ENCODE results near the gene WRNIP1. TPM values are rescaled to one million over a fixed set of nuclear protein-coding genes. Genes with fewer than 3 reads are reported as not detected.
A peak's percentile ranks its signal among the peaks of the same experiment; 100 is the strongest.

The WRNIP1 gene
- total RNA-seq = 34.0 to 36.1 TPM (median 34.6 TPM) in 3 replicates
- long read RNA-seq, transcript WRNIP1-204 (7 exons, 2,670 nt) = major isoform, 124 of 137 reads
- long read RNA-seq, transcript WRNIP1-203 (7 exons, 2,595 nt) = minor isoform, 6 of 137 reads
- long read RNA-seq, partial matches to known transcripts = 3 of 137 reads
- long read RNA-seq, other reads (novel, unspliced or antisense) = 4 of 137 reads

- peaks cover 41% of the 10 kb centered on the region for H3K4me1 Mint-ChIP-seq (ENCODE audit: low read depth)
- no peaks in the 10 kb centered on the region for H3K27me3 Mint-ChIP-seq (ENCODE audit: low read depth)
- peak; percentile 100 for DNase-seq (ENCODE audit: low spot score)
- TF ChIP-seq CTCF (IDR thresholded peaks at IDR 0.05) = peak; percentile 84
- H3K9me3 Mint-ChIP-seq (ENCODE audit: low read depth) = no peaks in the 10 kb centered on the region
- H3K27ac Mint-ChIP-seq (ENCODE audit: unreplicated experiment) = peak within 1 kb of the TSS; percentile 100
- peak within 1 kb of the TSS; percentile 93 for H3K4me3 Mint-ChIP-seq (ENCODE audit: unreplicated experiment)
- no peaks in the 10 kb centered on the region for H3K36me3 Mint-ChIP-seq (ENCODE audit: low read depth)
These were observed at the start of gene WRNIP1 for GRCh38 chr6:2765166-2765895. Gene WRNIP1 (plus strand): TSS chr6:2765393. CDS start chr6:2765623, 230 bp downstream.

GRCh38 chr6:2715737-2716136 is 49.5 kb upstream of the WRNIP1 start:
- H3K4me3 Mint-ChIP-seq (ENCODE audit: unreplicated experiment) = no peak overlapping the region
- peaks cover 3% of the 10 kb centered on the region for H3K36me3 Mint-ChIP-seq (ENCODE audit: low read depth)
- TF ChIP-seq CTCF (IDR thresholded peaks at IDR 0.05) = no peak
- no peaks in the 10 kb centered on the region for H3K27me3 Mint-ChIP-seq (ENCODE audit: low read depth)
- DNase-seq (ENCODE audit: low spot score) = no peak
- H3K9me3 Mint-ChIP-seq (ENCODE audit: low read depth) = peaks cover 14% of the 10 kb centered on the region
- H3K27ac Mint-ChIP-seq (ENCODE audit: unreplicated experiment) = no peak overlapping the region
- H3K4me1 Mint-ChIP-seq (ENCODE audit: low read depth) = peaks cover 22% of the 10 kb centered on the region

DNA sequence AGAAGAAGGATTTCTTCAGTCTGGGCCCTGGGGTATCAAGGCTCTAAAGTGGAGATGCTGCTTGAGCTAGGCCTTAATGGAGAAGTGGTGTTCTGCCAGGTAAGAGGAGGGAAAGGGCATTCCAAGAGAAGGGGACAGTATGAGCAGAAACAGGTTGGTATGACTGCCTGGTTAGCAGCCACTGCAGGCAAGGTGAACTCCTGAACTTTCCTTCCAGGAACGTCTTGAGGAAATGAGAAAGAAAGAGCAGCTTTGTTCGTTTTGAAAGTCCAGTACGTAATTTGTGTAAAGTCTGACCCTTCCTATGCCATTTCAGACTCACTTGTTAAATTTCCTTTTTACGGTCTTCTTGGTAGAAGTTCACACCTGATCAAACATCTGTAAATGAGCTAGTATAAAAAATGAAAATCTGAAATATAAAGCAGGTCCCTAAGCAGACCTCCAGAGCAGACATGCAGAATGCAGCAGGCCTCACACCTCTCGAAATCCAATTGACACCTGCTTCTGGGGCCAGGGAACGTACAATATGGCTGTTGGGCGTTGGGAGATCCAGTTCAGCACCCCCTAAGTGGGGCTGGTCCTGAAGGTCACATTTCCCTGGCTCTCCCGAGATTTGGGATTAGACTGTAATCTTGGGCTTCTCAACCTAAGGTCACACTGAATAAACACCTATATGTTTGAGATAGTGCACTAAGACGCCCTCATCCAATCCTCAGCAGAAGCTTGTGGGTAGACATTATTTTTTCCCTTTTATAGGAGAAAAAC is 48.1 kb upstream of the WRNIP1 start:
- Mint-ChIP-seq H3K27me3 (ENCODE audit: low read depth) (no peaks in the 10 kb centered on the region), H3K36me3 (ENCODE audit: low read depth) (peaks cover 8% of the 10 kb centered on the region), H3K27ac (ENCODE audit: unreplicated experiment) (no peak overlapping the region), H3K4me3 (ENCODE audit: unreplicated experiment) (no peak overlapping the region), H3K4me1 (ENCODE audit: low read depth) (peaks cover 22% of the 10 kb centered on the region), H3K9me3 (ENCODE audit: low read depth) (peaks cover 13% of the 10 kb centered on the region)
- no peak for DNase-seq (ENCODE audit: low spot score)
- TF ChIP-seq CTCF (IDR thresholded peaks at IDR 0.05) = no peak

DNA sequence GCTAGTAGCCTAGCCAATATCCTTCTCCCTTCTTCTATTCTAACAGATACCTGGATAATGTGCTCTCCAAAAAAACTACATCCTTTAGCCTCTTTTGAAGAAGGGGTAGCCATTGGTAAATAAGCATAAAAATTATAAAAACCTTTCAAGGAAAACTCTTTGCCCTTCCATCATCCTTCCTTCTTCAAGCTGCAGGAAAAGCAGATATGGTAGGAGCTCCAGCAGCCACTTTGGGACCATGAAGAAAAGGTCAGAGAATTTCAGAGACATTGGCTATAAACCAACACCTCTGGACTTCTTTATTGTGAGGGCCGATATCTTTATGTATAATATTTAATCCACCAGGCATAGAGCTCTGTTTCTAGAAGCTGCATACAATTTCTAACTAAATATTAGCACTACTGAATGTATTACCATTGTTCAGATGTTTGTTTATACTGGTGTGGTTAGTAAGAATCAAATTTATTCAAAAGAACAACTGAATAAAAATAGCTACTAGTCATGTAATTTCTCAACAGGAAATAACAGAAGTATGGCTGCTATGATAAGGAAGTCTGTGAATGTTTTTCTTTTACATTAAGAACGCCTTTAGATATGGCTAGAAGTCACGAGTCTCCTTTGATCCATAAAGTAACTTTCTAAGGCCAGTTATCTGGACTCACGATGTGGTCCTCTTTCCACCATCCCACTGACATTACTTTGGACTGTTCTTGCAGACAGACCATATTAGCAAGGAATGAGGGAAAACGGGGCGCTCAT is 46.7 kb upstream of the WRNIP1 start:
- Mint-ChIP-seq H3K27me3 (ENCODE audit: low read depth) (no peaks in the 10 kb centered on the region), H3K4me1 (ENCODE audit: low read depth) (peaks cover 22% of the 10 kb centered on the region), H3K9me3 (ENCODE audit: low read depth) (peaks cover 17% of the 10 kb centered on the region), H3K27ac (ENCODE audit: unreplicated experiment) (no peak overlapping the region), H3K4me3 (ENCODE audit: unreplicated experiment) (no peak overlapping the region), H3K36me3 (ENCODE audit: low read depth) (peaks cover 10% of the 10 kb centered on the region)
- no peak for TF ChIP-seq CTCF (IDR thresholded peaks at IDR 0.05)
- DNase-seq (ENCODE audit: low spot score) = no peak

GRCh38 chr6:2719093-2719455 is 46.1 kb upstream of the WRNIP1 start:
- H3K36me3 Mint-ChIP-seq (ENCODE audit: low read depth) = peaks cover 10% of the 10 kb centered on the region
- no peak overlapping the region for H3K4me3 Mint-ChIP-seq (ENCODE audit: unreplicated experiment)
- peaks cover 18% of the 10 kb centered on the region for H3K4me1 Mint-ChIP-seq (ENCODE audit: low read depth)
- TF ChIP-seq CTCF (IDR thresholded peaks at IDR 0.05) = no peak
- no peak overlapping the region for H3K27ac Mint-ChIP-seq (ENCODE audit: unreplicated experiment)
- peaks cover 17% of the 10 kb centered on the region for H3K9me3 Mint-ChIP-seq (ENCODE audit: low read depth)
- no peaks in the 10 kb centered on the region for H3K27me3 Mint-ChIP-seq (ENCODE audit: low read depth)
- no peak for DNase-seq (ENCODE audit: low spot score)
